ENCODE measurements around the gene ADCYAP1R1. TPM values are rescaled to one million over a fixed set of nuclear protein-coding genes. Genes with fewer than 3 reads are reported as not detected.

Gene ADCYAP1R1
- total RNA-seq, 1 donor from 2014 or later: 39.3 TPM

DNA sequence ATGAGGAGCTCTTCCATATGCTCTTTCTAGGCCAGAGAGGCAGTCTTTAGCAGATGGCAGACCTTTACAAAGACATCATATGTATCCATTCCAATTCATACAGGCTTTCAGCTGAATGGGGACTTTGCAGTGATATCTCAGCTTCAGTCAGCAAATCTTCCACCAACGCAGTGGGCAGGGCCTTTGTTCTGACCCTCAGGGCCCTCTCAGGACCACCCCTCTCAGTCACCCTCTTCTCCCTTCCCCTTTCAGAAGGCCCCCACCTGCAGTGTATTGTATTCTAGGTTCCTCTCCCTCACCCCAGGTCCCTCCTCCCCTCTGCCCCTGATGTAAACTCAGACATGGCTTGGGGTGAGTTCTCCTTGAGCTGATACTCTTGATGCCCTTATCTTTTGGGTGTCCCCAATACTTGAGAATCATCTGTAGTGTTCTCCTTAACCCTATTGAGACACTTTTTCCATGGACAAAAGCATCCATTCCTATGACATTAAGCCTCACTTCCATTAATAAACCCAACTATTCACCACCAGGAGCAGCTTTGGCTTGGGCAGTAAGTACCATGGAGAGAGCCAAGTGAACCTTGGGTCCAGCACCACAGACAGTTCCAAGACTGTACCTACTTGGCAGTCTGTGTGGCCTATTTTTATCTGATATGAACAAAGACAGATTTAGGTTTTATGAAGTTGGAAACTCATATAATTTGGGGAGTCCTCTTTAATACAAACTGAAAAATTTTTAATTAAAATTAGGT lies 62.7 kb downstream of the ADCYAP1R1 start:
- peaks cover 2% of the 10 kb centered on the region for H3K27me3 Mint-ChIP-seq (ENCODE audit: unreplicated experiment)
- H3K9me3 Mint-ChIP-seq (ENCODE audit: unreplicated experiment): no peaks in the 10 kb centered on the region
- no peak overlapping the region for H3K27ac Mint-ChIP-seq (ENCODE audit: unreplicated experiment)
- H3K36me3 Mint-ChIP-seq (ENCODE audit: low read depth, unreplicated experiment): no peaks in the 10 kb centered on the region
- DNase-seq (ENCODE audit: low spot score): peak; percentile 68
- H3K4me3 Mint-ChIP-seq (ENCODE audit: unreplicated experiment): no peak overlapping the region
- H3K4me1 Mint-ChIP-seq (ENCODE audit: unreplicated experiment): peaks cover 5% of the 10 kb centered on the region
- TF ChIP-seq, protein P1, sequence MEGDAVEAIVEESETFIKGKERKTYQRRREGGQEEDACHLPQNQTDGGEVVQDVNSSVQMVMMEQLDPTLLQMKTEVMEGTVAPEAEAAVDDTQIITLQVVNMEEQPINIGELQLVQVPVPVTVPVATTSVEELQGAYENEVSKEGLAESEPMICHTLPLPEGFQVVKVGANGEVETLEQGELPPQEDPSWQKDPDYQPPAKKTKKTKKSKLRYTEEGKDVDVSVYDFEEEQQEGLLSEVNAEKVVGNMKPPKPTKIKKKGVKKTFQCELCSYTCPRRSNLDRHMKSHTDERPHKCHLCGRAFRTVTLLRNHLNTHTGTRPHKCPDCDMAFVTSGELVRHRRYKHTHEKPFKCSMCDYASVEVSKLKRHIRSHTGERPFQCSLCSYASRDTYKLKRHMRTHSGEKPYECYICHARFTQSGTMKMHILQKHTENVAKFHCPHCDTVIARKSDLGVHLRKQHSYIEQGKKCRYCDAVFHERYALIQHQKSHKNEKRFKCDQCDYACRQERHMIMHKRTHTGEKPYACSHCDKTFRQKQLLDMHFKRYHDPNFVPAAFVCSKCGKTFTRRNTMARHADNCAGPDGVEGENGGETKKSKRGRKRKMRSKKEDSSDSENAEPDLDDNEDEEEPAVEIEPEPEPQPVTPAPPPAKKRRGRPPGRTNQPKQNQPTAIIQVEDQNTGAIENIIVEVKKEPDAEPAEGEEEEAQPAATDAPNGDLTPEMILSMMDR (IDR thresholded peaks at IDR 0.05; ENCODE audit: unreplicated experiment): no peak

DNA sequence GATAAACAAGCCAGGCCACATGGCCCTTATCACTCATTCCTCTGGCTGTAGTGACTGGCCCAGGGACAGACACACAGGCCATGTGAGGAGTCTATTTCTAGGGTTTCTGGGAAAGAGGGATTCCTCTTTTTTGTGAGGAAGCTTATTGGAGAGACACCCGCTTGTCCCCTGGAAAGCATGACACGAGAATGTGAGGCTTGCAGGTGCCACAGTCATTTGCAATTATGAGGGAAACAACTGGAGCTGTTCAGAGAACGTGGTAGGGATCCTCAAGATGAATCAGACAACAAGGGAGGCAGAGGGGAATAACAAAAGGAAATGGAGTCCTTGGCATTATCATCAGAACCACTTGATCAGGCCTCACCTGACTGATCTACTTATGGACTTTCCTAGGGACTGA lies 64.5 kb downstream of the ADCYAP1R1 start:
- H3K4me3 Mint-ChIP-seq (ENCODE audit: unreplicated experiment): no peak overlapping the region
- H3K9me3 Mint-ChIP-seq (ENCODE audit: unreplicated experiment): no peaks in the 10 kb centered on the region
- H3K27me3 Mint-ChIP-seq (ENCODE audit: unreplicated experiment): no peaks in the 10 kb centered on the region
- no peak overlapping the region for H3K27ac Mint-ChIP-seq (ENCODE audit: unreplicated experiment)
- peaks cover 5% of the 10 kb centered on the region for H3K4me1 Mint-ChIP-seq (ENCODE audit: unreplicated experiment)
- H3K36me3 Mint-ChIP-seq (ENCODE audit: low read depth, unreplicated experiment): no peaks in the 10 kb centered on the region
- no peak for DNase-seq (ENCODE audit: low spot score)
- TF ChIP-seq, protein P1 (IDR thresholded peaks at IDR 0.05; ENCODE audit: unreplicated experiment): no peak

DNA sequence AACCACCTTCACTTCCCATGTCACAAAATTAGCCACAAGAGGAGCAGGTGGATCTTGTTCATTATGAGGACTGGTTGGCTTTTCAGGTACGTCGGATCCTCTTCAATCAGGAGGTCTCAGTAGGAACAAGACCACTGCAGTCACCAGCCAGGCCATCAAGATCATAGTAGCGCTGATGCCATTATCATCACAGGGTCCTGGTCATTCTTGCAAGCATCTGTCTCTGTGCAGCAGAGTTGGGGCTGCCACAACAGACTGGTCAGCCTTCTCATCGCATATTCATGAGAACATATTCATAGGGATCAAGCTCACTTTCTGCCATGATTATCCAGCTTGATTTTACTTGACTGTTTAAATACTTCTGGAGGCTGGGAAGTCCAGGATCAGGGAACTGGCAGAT lies 67.1 kb downstream of the ADCYAP1R1 start:
- no peak overlapping the region for H3K4me3 Mint-ChIP-seq (ENCODE audit: unreplicated experiment)

DNA sequence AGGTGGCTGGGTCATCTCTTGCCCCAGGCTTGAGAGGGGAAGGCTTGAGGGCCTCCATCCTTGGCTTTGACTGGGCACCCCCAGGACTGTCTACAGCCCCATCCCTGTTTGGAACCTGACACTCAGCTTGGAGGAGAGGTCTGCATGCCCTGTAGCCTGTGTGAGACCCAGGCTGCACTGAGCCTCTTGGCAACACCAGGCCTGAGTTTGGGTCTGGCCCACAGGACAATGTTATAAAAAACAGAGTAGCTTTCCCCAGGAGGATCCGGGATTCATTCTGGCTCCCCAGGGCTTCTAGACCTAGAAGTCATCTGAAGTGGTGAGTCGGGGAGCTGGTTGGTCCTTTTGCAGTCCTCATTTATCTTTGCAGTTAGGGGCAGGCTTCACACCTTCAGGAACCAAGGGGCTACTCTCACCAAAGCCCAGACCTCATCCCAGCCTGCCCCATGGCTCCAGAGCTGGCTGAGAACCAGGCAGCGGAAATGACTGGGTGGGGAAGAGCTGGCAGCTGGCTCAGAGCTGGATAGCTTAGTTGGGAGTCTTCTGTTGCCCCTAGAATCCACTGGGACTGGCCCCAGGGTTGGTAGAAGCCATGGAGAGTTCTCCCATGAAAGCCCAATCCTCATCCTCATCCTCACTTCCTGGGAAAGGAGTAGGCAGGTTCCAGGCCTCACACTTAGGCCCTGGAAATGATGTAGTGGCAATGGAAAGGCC lies 68.8 kb downstream of the ADCYAP1R1 start:
- Mint-ChIP-seq H3K4me1 (ENCODE audit: unreplicated experiment) (peaks cover 8% of the 10 kb centered on the region), H3K27me3 (ENCODE audit: unreplicated experiment) (peaks cover 3% of the 10 kb centered on the region), H3K36me3 (ENCODE audit: low read depth, unreplicated experiment) (no peaks in the 10 kb centered on the region), H3K4me3 (ENCODE audit: unreplicated experiment) (no peak overlapping the region), H3K9me3 (ENCODE audit: unreplicated experiment) (no peaks in the 10 kb centered on the region), H3K27ac (ENCODE audit: unreplicated experiment) (no peak overlapping the region)
- no peak for DNase-seq (ENCODE audit: low spot score)
- TF ChIP-seq, protein P1 (IDR thresholded peaks at IDR 0.05; ENCODE audit: unreplicated experiment): no peak

More for the DNA sequence above, 67.1 kb downstream of the ADCYAP1R1 start:
- no peaks in the 10 kb centered on the region for H3K9me3 Mint-ChIP-seq (ENCODE audit: unreplicated experiment)
- no peak for DNase-seq (ENCODE audit: low spot score)
- TF ChIP-seq, protein P1 (IDR thresholded peaks at IDR 0.05; ENCODE audit: unreplicated experiment): no peak
- peaks cover 3% of the 10 kb centered on the region for H3K27me3 Mint-ChIP-seq (ENCODE audit: unreplicated experiment)
- peaks cover 8% of the 10 kb centered on the region for H3K4me1 Mint-ChIP-seq (ENCODE audit: unreplicated experiment)
- no peak overlapping the region for H3K27ac Mint-ChIP-seq (ENCODE audit: unreplicated experiment)
- no peaks in the 10 kb centered on the region for H3K36me3 Mint-ChIP-seq (ENCODE audit: low read depth, unreplicated experiment)

DNA sequence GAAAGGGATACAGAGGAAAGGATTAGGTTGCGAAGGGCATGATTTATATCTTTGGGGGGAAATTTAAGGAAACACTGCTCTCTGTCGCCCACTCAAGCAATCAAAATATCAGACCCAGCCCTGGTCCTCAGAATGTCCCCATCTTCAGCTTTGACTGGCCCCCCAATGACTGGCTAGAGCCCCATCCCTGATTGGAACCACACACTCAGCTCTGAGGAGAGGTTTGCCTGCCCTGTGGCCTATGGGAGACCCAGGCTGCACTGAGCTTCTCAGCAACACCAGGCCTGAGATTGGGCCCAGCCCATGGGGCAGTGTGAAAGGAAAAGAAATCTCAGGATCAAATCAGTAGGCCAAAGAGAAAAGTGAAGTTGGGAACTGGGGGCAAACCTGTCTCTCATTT lies 69.5 kb downstream of the ADCYAP1R1 start:
- no peaks in the 10 kb centered on the region for H3K9me3 Mint-ChIP-seq (ENCODE audit: unreplicated experiment)
- TF ChIP-seq, protein P1 (IDR thresholded peaks at IDR 0.05; ENCODE audit: unreplicated experiment): no peak
- H3K4me3 Mint-ChIP-seq (ENCODE audit: unreplicated experiment): no peak overlapping the region
- H3K27me3 Mint-ChIP-seq (ENCODE audit: unreplicated experiment): peaks cover 3% of the 10 kb centered on the region
- H3K27ac Mint-ChIP-seq (ENCODE audit: unreplicated experiment): no peak overlapping the region
- DNase-seq (ENCODE audit: low spot score): no peak
- H3K36me3 Mint-ChIP-seq (ENCODE audit: low read depth, unreplicated experiment): no peaks in the 10 kb centered on the region
- H3K4me1 Mint-ChIP-seq (ENCODE audit: unreplicated experiment): peaks cover 8% of the 10 kb centered on the region

All from endothelial cell (in vitro differentiated cells).